GF-D8 (cell line): Measurements from ENCODE around the gene SPDYE3.

Experiments
- DNase-seq: peaks from one replicate; lab custom pipeline; 2025; lab: John Stamatoyannopoulos, UW

SPDYE3 gene

DNA sequence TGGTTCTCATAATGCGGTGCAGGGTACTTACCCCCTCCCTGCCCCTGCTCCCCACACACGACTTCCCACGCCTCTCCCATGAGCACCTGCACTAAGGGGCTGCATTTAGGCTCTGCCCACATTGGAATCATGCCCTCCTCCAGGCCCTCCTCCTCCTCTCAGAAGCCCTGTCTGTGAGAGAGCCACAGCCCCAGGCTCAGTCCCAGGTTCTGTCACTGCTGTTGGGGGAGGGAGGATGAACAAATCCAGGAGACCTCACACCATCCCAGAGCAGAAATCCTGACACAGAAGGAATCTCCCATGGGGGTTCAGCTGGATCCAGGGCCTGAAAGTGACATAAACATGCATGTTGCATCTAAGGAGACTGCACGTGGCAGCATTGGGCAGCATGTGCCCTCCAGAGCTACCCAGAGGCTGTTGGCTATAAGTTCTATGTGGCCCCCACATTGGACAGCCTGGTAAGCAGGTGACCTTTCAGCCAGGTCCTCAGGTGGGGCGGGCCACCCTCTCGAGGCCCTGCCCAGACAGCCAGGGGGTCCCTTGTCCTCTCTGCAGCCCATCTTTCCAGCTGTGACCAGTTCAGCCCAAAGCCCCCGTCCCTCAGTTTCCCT is 64.2 kb downstream of the SPDYE3 start:
- DNase-seq: no peak
